ENCODE measurements around the gene TEC.

TEC gene

GRCh38 chr4:48197643-48198237 lies 71.9 kb downstream of the TEC start:
- no peak for TF ChIP-seq CTCF (IDR thresholded peaks at IDR 0.05)
- Histone ChIP-seq H3K36me3 (no peaks in the 10 kb centered on the region), H3K27me3 (no peaks in the 10 kb centered on the region), H3K4me3 (no peak overlapping the region), H3K4me1 (no peaks in the 10 kb centered on the region), H3K27ac (no peak overlapping the region), H3K9me3 (no peaks in the 10 kb centered on the region)
- intact Hi-C loops (cut with DNase I; ENCODE audit: low total_unique reads), result no loop called here
- DNase-seq, result no peak

- H3K4me1 ChIP-seq, result no peaks in the 10 kb centered on the region
- H3K4me3 ChIP-seq, result no peak overlapping the region
- H3K27ac ChIP-seq, result no peak overlapping the region
- TF ChIP-seq CTCF (IDR thresholded peaks at IDR 0.05), result no peak
- intact Hi-C loops (cut with DNase I; ENCODE audit: low total_unique reads), result no loop called here
- H3K36me3 ChIP-seq, result no peaks in the 10 kb centered on the region
- no peaks in the 10 kb centered on the region for H3K27me3 ChIP-seq
- no peaks in the 10 kb centered on the region for H3K9me3 ChIP-seq
- no peak for DNase-seq
These were observed 72.7 kb downstream of the TEC start for GRCh38 chr4:48196758-48197504.

GRCh38 chr4:48195853-48196252 lies 73.8 kb downstream of the TEC start:
- H3K4me3 ChIP-seq, result no peak overlapping the region
- TF ChIP-seq CTCF (IDR thresholded peaks at IDR 0.05), result no peak
- H3K36me3 ChIP-seq, result no peaks in the 10 kb centered on the region
- no peak overlapping the region for H3K27ac ChIP-seq
- H3K4me1 ChIP-seq, result no peaks in the 10 kb centered on the region
- DNase-seq, result no peak
- no peaks in the 10 kb centered on the region for H3K27me3 ChIP-seq
- intact Hi-C loops (cut with DNase I; ENCODE audit: low total_unique reads), result no loop called here
- H3K9me3 ChIP-seq, result no peaks in the 10 kb centered on the region

- no peak for DNase-seq
- intact Hi-C loops (cut with DNase I; ENCODE audit: low total_unique reads), result no loop called here
- Histone ChIP-seq H3K27ac (no peak overlapping the region), H3K4me3 (no peak overlapping the region), H3K27me3 (no peaks in the 10 kb centered on the region), H3K4me1 (no peaks in the 10 kb centered on the region), H3K9me3 (no peaks in the 10 kb centered on the region), H3K36me3 (no peaks in the 10 kb centered on the region)
- TF ChIP-seq CTCF (IDR thresholded peaks at IDR 0.05), result no peak
These were observed 74.3 kb downstream of the TEC start for GRCh38 chr4:48195374-48195773.

- H3K4me3 ChIP-seq, result no peak overlapping the region
- no peaks in the 10 kb centered on the region for H3K4me1 ChIP-seq
- H3K27me3 ChIP-seq, result no peaks in the 10 kb centered on the region
- intact Hi-C loops (cut with DNase I; ENCODE audit: low total_unique reads), result no loop called here
- H3K27ac ChIP-seq, result no peak overlapping the region
- H3K36me3 ChIP-seq, result no peaks in the 10 kb centered on the region
- no peaks in the 10 kb centered on the region for H3K9me3 ChIP-seq
- no peak for TF ChIP-seq CTCF (IDR thresholded peaks at IDR 0.05)
- no peak for DNase-seq
These were observed 74.7 kb downstream of the TEC start for GRCh38 chr4:48194971-48195370.
